CD4-positive, alpha-beta T cell treated with Interleukin-17A for 4 hours (primary cell): Measurements from ENCODE around the gene MTOR.
"Not testable (repeated sequence)": the region's sequence is repeated elsewhere in the genome, so short reads cannot be mapped to it uniquely, and the experiment has no call there.

Experiments
- DNase-seq: peaks from one replicate; pipeline ENCODE4 v3.0.0-alpha.2; 2020; ENCODE audit warnings: mixed read lengths

Gene MTOR

DNA sequence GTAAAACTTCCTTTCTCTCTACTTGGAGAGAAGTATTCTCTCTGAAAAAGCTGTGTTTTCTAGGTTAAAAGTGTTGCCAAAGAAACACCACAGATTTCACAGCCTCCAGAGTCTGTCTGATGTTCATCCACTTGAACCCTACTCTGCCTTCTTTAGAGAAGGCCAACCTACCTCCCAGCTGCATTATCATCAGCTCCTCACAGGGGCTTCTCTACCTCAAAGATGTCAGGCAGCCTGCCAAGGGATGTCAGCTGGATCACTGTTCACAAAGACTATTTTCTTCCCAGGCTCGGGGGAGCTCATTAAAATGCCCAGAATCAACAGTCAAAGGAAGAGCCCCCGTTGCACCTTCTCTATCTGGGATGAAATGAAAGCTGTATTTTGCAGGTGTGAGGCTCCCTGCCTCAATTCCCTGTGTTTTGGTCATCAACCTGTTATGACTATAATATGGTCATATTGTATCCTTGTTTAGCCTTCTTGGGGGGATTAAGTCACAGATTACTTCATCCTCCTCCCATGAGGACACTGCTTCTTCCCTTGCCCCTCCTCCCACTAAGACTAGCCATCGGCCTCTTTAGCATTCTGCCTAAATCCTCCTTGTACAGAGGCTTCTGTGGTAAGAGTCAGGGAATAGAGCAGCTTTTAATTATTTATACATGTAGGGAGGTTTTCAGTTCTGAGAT is 47.5 kb downstream of the MTOR start:
- no peak for DNase-seq

DNA sequence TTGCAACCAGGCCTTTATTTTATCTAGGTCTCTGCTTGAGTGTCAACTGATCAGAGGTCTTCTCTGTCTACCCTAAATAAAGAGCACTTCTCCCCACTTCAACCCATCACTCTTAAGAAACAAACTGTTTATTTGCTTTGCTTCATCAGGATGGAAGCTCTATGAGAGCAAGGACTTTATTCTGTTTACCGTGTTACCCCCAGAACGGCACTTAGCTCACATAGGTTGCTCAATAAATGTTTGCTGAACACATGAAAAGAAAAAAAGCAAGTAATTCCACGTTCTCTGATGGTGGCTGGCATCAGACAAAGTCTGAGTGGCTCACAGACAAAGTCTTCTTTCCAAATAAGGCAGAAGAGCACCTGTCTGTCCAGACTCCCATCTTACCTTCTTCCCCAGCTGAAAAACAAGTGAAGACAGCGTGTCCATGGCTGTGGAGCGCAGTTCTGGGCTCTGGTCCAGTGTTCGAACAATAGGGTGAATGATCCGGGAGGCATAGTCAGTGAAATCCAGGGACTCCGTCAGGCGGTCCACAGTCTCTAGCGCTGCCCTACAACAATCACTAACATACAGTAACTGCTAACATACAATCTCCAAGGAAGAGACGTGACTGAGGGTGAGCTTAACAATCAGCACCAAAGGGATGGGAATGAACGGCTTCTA is 50.3 kb downstream of the MTOR start:
- no peak for DNase-seq

DNA sequence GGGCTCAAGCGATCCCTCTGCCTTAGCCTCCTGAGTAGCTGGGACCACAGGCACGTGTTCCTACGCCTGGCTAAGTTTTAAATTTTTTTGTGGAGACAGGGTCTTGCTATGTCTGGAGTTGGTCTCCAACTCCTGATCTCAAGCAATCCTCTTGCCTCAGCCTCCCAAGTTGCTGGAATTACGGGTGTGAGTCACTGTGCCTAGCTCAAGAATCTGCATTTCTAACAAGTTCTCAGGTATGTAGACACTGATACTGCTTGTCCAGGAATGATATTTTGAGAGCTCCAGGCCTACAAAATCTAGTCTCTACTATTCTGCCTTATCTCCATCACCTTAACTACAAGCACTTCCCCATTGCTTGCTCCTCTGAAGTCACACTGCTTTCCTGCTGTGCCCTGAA is 50.9 kb downstream of the MTOR start:
- no peak for DNase-seq

DNA sequence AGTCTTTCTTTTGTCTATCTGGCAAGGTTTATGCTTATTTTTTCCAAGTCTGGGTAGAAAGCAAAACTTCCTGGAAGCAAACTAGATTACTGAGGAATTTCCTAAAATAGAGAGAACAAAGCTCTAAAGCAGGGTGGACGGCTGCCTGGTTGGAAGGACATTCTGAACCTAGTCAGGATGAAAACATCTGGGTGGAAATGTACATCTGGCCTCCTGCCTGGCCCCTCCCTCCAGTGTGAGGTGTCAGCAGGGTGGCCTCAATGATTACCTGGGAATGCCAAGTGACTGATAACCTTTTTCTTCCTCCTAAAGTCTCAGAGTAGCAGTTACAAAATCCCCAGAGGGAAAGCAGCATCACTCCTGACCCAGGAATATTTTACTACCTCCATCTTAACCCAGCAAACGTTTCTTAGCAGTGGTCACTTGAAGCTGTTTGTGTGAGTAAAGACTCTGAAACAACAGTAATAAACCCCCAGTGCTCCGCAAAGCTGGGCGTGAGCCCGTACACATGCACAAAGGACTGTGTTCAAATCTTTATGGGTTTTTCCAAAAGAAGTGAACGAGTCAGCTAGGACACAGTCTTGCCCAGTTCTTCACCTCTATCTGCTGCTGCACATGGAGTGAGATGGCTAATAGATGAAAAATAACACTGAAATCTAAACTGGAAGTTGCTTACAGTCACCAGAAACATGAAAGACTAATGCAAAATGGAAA is 54.3 kb downstream of the MTOR start:
- no peak for DNase-seq

DNA sequence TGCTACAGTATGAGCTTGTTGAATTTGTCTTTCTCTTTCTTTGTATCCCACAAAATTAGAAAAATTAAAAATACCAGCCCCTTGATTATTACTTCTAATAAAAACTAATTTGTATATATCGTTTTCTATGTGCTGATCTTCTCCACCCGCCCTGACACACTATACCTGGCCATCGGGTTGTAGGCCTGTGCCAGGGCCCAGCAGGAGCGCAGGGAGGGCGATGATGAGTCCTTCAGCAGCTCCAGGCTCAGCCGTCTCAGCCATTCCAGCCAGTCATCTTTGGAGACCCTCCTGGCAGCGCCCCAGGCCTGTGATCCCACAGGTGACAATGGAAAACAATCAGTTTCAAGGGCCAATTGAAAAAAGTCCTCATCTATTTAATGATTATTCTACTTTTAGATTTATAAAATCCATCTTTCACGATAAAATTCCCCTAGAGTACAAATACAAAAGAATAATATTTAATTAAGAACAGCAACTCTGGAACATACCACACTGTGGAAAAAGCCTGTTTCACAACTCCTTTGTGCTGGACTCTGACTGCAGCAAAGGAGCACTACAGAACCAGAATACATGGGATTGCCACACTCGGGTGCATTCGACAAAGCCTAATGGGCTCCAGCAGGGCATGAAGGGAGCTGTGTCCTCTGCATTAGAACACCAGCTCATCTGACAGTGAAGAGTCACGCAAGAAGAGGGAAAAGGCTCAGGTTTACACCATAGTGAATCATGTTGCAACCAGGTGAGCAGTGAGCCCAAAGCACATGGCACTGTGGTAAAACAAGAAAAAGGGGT is 57.8 kb downstream of the MTOR start:
- no peak for DNase-seq

DNA sequence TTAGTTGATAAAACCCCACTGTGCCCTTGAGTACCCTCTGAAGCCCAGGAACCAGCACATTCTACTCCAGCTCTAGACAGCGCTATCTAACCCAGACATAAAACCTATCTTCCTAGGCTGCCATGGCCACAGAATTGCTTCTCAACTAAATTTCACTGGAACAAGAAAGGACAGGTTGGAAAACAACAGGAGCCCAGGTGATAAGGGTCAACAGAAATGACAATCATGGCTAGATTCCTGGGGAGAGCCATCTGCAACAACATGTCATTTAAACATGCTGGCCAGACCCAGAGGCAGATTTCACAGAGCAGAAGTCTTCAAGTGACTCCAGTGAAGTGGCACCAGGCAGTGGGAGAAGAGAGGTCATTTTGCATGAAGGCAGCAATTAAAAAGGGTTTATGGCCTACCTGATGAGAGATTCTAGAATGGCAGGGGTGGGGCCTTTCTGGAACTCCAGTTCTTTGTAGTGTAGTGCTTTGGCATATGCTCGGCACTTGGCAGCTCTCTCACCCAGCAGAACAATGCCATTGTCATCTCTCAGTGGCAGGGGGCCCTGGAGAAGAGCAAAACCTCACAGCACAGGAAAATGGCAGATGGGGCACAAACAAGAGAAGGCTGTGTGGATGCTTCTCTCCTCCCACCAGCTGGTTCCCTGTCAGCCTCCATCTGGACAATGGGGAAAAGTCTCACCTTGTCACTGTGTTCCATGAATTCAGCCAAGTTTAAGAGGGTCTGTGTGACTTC is 63.3 kb downstream of the MTOR start:
- no peak for DNase-seq

DNA sequence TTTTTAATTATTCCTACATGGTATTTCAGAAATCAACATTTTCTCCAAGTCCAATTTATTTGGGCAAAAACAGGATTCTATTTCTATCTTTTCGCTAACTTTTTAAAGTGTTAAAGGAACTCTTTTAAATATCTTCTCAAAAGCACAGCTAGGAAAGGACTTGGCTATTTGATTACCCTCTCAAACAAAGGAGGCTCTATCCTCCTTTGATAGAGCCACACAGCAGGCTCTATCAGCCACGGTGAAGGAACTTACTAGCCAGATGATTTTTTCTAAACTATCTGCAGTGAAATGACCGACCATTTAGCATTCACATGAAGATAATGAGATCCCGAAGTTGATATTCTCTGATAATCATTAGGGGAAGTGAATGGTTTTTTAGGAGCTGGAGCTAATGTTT is 64.1 kb downstream of the MTOR start:
- DNase-seq, result no peak

DNA sequence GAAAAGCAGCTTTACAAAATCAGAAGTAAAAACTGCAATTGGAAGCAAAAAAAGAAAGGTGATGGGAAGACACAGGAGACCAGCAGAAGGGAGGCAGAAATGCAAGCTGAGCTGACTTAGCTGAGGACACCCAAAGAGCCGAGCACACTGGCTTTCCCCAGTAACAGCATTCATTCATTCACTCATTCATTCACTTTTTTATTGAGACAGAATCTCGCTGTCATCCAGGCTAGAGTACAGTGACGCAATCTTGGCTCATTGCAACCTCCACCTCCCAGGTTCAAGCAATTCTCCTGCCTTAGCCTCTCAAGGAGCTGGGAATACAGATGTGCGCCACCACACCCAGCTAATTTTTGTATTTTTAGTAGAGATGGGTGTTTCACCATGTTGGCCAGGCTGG is 65.0 kb downstream of the MTOR start:
- no peak for DNase-seq

DNA sequence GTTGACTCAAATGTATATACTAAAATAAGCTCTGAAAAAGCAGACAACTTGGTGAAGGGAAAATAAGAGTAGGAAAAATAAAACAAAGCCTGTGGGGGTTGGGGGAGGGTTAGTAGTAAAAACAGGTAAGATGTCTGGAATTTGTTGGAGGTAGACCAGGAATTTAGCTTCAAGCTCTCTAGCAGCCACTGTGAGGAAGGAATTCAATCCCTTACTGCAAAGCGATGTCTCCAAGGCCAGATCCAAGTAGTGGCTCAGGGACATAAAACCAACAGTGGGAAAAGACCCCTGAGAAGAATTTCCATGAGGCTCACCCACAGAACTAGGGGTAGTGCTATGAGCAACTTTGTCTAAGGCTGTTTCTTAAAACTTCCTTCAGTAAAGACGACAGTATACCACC is 65.4 kb downstream of the MTOR start:
- DNase-seq, result no peak

DNA sequence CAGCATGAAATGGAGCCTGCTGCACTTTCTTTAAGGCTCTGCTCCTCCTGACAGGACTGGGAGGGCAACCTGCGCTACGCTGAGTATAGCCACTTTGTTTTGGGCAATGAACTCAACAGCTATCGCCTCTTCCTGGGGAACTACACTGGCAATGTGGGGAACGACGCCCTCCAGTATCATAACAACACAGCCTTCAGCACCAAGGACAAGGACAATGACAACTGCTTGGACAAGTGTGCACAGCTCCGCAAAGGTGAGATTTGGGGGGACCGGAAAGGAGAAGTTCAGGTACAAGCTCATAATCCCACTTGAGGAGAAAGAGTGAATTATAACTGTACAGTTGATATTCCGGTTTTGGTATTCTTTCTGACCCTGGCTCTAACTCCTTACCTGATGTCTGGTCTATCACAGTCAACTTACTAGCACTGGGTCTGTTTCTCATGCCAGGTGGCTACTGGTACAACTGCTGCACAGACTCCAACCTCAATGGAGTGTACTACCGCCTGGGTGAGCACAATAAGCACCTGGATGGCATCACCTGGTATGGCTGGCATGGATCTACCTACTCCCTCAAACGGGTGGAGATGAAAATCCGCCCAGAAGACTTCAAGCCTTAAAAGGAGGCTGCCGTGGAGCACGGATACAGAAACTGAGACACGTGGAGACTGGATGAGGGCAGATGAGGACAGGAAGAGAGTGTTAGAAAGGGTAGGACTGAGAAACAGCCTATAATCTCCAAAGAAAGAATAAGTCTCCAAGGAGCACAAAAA is 67.8 kb downstream of the MTOR start:
- no peak for DNase-seq

DNA sequence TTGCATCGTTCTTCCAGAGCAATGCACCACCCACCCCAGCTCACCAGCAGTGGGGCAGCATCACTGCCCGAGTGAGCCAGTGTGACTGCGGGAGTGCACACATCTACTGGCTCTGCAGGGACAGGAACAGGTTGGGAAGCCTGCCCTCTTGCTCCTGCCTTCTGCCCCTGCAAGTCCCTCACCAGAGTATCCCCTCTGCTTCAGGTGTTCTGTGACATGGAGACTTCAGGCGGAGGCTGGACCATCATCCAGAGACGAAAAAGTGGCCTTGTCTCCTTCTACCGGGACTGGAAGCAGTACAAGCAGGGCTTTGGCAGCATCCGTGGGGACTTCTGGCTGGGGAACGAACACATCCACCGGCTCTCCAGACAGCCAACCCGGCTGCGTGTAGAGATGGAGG is 69.0 kb downstream of the MTOR start:
- DNase-seq, result no peak

DNA sequence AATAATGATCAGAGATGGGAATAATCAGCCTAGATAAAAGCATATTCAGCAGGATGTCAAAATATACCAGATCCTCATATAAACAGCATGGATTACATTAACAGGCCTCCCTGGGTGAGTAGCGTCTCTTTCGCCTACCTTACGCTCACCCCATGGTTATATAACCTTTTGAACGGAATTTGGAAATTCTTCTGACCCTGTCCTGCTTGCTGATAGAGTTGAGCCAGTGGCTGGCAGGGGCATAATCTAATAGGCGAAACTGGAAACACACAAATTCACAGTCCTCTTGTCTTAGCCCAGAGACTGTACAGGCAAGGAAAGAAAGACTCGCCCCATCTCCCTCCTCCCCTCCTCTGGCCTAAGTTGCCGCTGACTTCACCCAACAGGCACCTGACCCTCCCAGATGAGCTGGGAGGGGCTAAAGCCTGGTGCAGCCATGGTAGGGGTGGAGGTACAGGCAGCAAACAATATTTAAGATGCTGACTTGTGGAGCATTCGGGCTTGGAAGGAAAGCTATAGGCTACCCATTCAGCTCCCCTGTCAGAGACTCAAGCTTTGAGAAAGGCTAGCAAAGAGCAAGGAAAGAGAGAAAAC is 73.4 kb downstream of the MTOR start, which contains the start of gene ANGPTL7:
Gene ANGPTL7 (plus strand): TSS at position 498 of the 594 bp plus-strand sequence. CDS start 225 bp downstream, outside the sequence.
- no peak for DNase-seq

DNA sequence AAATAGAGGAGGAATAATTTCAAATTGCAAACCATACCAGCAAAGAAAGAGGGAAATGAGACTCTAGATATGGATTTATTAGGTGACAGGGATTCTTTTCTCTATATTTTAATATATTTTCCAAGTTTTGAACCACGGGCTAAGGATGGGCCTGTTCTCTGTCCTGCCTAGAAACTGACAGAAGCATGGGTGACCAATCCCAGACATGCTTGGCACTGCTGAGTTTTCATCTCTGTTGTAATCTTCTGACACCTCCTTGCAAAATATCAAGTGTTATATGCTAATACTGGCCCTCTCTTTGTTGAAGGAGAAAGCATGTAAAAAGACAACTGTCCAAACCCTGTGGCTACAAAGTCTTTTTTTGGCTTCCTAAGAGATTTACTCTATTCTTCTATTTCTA is 74.0 kb downstream of the MTOR start:
- no peak for DNase-seq

DNA sequence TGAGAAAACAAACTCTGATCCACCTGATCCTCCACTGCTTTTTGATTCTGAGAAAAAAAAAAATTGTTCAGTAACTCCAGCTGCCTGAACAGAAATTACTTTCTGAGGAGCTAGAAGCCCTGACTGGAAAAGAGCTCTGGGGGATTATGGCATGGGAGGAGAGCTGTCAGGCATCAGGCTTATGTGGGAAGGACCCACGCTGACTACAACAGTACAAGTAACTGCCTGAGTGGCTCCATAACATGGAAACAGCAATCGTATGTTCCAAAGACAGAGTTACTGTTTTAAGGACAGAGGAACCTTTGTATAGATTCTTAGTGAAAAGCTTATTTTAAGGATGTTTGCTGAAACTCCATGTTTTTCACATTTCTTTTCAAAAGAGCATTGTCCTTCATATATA is 74.4 kb downstream of the MTOR start:
- no peak for DNase-seq

DNA sequence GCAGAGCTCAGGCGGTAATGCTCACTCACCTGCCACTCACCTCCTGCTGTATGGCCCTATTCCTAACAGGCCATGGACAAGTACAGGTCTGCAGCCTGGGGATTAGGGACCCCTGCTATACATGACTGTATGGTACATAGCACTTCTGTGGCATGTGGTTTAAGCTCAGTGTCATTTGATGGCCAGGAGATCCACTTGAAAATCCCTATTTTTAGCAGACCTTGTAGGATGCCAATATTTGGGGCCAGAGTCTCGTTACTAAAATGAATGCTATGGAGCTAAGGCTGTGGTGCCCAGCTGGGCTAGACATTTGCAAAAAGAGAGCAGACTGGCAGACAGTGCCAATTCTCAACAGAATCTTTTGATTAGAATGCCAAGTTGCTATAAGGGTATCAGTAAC is 74.9 kb downstream of the MTOR start:
- no peak for DNase-seq

DNA sequence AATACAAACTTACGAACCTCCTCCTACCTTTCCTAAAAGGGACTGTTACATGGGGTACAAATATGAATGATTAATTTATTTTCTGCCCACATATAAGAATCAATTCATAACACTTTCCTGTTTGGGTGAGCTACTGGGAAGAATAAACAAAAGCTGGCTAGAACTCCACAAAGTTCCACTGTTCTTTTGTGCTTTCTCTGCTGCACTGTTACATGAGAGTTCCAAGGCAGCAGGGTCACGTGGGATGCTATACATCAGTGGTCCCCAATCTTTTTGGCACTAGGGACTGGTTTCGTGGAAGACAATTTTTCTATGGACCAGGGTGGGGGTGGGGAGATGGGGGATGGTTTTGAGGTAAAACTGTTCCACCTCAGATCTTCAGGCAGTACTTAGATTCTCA is 75.4 kb downstream of the MTOR start:
- no peak for DNase-seq

DNA sequence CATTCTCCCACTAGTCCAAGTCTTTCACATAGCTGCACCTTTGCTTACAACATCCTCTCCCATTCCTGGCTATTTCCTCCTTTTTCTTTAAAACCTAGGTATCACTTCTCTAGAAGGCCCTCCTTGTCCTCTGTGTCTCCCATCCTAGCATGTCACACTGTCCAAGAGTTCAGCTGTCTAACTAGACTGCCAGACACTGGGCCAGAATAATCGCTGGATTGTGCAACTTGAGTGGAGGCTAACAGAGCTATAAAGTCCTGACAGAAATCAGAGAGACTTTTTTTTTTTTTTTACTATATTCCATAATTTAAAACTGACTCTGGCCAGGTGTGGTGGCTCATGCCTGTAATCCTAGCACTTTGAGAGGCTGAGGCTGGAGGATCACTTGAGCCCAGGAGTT is 77.4 kb downstream of the MTOR start:
- no peak for DNase-seq

DNA sequence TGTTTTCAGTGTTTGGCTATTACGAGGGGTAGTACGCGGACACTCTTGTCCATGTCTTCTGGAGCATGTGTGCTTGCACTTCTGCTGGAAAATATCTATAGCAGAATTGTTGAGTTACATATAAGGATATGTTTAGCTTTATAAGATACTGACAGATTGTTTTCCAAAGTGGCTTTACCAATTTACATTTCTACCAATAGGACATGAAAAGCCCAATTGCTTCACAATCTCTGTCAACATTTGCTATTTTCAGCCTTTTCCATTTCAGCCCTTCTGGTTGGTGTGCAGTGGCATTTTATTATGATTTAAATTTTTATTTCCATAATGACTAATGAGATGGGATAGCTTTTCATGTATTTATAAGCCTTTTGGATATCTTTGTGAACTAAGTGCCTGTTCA is 79.5 kb downstream of the MTOR start:
- no peak for DNase-seq

DNA sequence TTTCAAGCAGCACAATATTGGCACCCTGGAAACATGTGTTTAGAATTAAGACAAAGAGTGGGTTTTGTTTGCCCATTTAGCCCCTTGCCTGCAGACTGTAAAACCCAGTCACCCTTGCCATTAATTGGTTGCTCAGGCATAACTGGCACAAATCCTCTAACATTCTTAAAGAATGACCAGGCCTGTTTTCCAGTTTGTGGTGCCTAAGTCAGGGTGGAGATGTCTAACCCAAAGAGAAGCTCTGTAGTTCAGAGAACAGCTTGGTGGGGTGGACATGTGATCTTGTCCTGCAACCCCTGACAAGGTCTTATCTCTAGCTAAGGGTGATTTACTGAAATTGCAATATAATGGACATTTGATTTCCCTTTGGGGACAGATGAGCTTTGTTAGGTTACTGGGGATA is 82.0 kb downstream of the MTOR start:
- no peak for DNase-seq

DNA sequence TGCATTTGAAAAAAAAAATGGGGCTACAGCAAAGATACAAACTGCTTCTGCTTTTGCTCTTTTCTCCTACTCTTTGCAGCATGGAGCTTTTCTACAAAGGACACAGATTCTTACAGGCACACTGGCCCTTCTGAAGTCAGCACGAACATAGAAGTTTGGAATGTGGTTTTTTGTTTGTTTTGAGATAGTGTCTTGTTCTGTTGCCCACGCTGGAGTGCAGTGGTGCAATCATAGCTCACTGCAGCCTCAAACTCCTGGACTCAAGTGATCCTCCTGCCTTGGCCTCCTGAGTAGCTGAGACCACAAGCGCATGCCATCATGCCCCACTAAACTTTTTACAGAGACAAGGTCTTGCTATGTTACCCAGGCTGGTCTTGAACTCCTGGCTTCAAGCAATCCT is 82.6 kb downstream of the MTOR start:
- DNase-seq, result not testable (repeated sequence)

DNA sequence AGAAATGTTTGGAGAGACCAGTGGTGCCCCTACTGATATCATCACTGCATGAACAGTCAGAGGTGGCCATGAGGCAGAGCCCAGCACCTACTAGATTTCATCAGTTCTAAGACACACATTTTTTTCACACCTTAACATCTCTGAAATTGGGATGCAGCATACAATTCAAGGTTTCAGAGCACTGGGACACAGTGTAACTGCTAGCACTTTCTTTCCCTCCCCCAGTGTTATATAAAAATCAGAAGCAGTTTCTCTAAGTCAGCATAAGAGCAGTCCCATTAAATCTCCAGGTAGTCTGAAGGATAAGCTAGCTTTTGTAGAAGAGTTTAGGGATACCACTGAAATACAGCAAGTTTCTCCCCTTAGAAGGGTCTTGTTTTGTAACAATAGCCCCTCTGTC is 83.2 kb downstream of the MTOR start:
- DNase-seq, result no peak
